NCI-H526 (cell line): ENCODE data around the gene OR8S1.

Experiments
- DNase-seq, 2 experiments: peaks; one replicate each; lab custom pipeline; 2025; lab: John Stamatoyannopoulos, UW

Gene OR8S1

GRCh38 chr12:48556631-48557030, 31.2 kb downstream of the OR8S1 start:
- peak in 1 of 2 experiments; percentile 3 for DNase-seq

- no peak for DNase-seq
Measured at GRCh38 chr12:48557919-48558318, 32.5 kb downstream of the OR8S1 start.

GRCh38 chr12:48567731-48568130, 42.3 kb downstream of the OR8S1 start:
- DNase-seq, result no peak

GRCh38 chr12:48569946-48570345, 44.5 kb downstream of the OR8S1 start, which contains the start of gene LALBA:
Gene LALBA (minus strand): TSS chr12:48570046. CDS start chr12:48570020, 26 bp downstream.
- DNase-seq, result no peak

GRCh38 chr12:48572326-48572725, 46.9 kb downstream of the OR8S1 start:
- DNase-seq, result no peak
